Upper lobe of left lung (tissue), 4 donors: ENCODE measurements around the gene WNK1.

Experiments used
- CTCF ChIP-seq, 6 experiments: fragments of 450-650 bp in 4 of 6; fragments of 200-600 bp in 2 of 6; sonication (generic) in 2 of 6; IDR thresholded peaks; one replicate each; pipeline ENCODE4 v1.5.1; 2016 to 2019; ENCODE audit warnings: antibody characterized with exemption in 6 of 6
- EP300 ChIP-seq, 4 donors: sonication (generic); formaldehyde crosslinking; IDR thresholded peaks; one replicate each; pipeline ENCODE4 v1.5.1; 2017; ENCODE audit warnings: antibody characterized with exemption in 4 of 4, control low read depth in 2 of 4
- POLR2AphosphoS5 ChIP-seq, 2 donors: sonication (generic); formaldehyde crosslinking; IDR thresholded peaks; one replicate each; pipeline ENCODE4 v1.5.1; 2017; ENCODE audit warnings: antibody characterized with exemption in 2 of 2

- TF ChIP-seq CTCF (IDR thresholded peaks at IDR 0.05) (no peak), EP300 (IDR thresholded peaks at IDR 0.05) (no peak), POLR2AphosphoS5 (IDR thresholded peaks at IDR 0.05) (no peak)
Measured at GRCh38 chr12:922285-922684, 169.9 kb downstream of the WNK1 start.
